ENCODE data around the gene NOPCHAP1. TPM values are rescaled to one million over a fixed set of nuclear protein-coding genes. Genes with fewer than 3 reads are reported as not detected.

The NOPCHAP1 gene
- total RNA-seq, 4 donors from 2014 or later = 3.3 to 6.9 (median 4.5) TPM

DNA sequence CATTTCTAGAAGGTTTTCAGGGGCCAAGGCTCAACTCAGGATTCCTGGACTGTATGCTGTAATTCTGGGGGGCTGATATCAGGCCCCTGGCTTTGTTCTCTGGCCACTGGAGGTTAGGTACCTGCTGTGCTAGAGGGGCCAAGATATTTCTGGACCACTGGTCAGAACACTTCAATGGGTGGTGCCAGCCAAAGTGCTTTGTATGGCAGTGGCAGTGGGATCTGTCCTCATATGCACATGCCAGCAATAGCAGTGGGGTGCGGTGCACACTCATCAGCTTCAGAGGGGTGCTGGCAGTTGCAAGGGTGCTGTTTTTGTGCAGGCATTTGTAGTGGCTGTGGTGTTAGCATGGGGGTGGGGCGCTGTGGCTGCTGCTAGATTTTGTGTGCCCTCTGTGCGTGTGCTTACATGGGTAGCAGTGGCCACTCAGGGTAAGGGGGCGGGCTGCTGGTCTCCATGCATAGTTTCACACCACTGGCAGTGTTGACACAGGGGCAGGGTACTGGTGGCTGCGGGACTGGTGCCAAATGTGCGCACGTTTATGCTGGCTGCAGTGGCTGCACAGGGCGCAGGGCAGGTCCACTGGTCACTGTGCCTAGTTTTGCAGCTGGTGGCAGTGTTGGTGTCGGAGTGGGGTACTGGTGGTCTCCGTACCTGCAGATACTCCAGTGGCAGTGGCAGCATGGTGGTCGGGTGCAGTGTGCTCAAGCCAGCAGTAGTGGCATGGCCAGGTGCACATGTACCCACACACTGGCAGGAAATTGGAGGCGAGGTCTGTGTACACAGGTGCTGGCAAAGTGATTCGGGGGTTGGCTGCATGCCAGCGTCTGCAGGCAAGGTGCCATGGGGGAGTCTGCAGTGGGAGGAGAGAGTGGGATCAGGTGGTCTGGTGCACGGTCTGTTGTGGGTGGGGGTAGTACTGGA lies 12.6 kb downstream of the NOPCHAP1 start:
- no peak overlapping the region for H3K4me3 ChIP-seq
- H3K9me3 ChIP-seq = no peaks in the 10 kb centered on the region
- H3K4me1 ChIP-seq = no peaks in the 10 kb centered on the region
- ATAC-seq = no peak
- no peak overlapping the region for H3K27ac ChIP-seq
- no peak for TF ChIP-seq EP300 (IDR thresholded peaks at IDR 0.05)
- TF ChIP-seq, protein P1, sequence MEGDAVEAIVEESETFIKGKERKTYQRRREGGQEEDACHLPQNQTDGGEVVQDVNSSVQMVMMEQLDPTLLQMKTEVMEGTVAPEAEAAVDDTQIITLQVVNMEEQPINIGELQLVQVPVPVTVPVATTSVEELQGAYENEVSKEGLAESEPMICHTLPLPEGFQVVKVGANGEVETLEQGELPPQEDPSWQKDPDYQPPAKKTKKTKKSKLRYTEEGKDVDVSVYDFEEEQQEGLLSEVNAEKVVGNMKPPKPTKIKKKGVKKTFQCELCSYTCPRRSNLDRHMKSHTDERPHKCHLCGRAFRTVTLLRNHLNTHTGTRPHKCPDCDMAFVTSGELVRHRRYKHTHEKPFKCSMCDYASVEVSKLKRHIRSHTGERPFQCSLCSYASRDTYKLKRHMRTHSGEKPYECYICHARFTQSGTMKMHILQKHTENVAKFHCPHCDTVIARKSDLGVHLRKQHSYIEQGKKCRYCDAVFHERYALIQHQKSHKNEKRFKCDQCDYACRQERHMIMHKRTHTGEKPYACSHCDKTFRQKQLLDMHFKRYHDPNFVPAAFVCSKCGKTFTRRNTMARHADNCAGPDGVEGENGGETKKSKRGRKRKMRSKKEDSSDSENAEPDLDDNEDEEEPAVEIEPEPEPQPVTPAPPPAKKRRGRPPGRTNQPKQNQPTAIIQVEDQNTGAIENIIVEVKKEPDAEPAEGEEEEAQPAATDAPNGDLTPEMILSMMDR (IDR thresholded peaks at IDR 0.05) = no peak
- no peak for TF ChIP-seq POLR2A (IDR thresholded peaks at IDR 0.05)
- no peak for TF ChIP-seq POLR2AphosphoS5 (IDR thresholded peaks at IDR 0.05)
- no peaks in the 10 kb centered on the region for H3K27me3 ChIP-seq
- peaks cover 3 to 94% of the 10 kb centered on the region in 2 donors for H3K36me3 ChIP-seq
- 20 to 58% methylated on average over 1 to 6 of the region's 15 CpGs for WGBS, 2 donors (ENCODE audit: low coverage in 1 of 2)

DNA sequence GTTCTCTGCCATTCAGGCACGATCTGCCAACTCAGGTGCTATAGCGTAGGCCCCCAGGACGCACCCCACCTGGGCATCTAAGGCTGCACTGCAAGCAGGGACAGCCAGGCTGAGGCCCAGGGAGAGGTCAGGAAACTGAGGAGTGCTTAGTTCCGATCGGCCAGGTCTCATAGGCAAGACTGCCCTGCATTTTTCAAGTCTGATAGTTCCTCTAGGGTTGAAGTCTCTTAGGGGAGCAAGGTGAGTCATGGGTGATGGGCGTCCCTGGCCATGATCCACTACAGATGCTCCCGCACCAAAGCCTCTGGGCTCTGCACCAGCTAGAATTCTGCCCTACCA lies 13.2 kb downstream of the NOPCHAP1 start:
- no peaks in the 10 kb centered on the region for H3K4me1 ChIP-seq
- H3K27ac ChIP-seq = no peak overlapping the region
- no peak for ATAC-seq
- 100% methylated on average over 1 of the region's 7 CpGs for WGBS, 2 donors (ENCODE audit: low coverage in 1 of 2)
- no peaks in the 10 kb centered on the region for H3K27me3 ChIP-seq
- no peaks in the 10 kb centered on the region for H3K9me3 ChIP-seq
- no peak overlapping the region for H3K4me3 ChIP-seq
- TF ChIP-seq EP300 (IDR thresholded peaks at IDR 0.05) = no peak
- TF ChIP-seq, protein P1 (IDR thresholded peaks at IDR 0.05) = no peak
- no peak for TF ChIP-seq POLR2AphosphoS5 (IDR thresholded peaks at IDR 0.05)
- peaks cover 3 to 94% of the 10 kb centered on the region in 2 donors for H3K36me3 ChIP-seq

DNA sequence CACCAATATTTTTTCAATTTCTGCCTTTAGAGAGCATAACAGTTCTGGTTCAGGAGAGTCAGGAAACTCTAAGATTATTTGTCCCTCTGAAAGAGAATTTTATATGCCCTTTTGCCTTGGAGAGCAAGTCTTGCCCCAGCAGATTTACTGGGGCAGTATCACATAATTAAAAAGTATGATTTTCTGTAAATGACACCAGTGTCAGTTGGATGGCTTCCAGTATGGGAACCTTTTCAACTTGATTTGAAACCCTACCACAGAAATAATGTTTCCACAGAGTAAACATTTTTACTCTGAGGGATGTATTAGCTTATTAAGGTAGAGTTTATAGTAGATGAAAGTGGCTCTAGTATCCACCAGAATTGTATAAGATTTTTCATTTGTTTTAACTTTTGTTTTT lies 15.4 kb downstream of the NOPCHAP1 start:
- no peak for ATAC-seq

DNA sequence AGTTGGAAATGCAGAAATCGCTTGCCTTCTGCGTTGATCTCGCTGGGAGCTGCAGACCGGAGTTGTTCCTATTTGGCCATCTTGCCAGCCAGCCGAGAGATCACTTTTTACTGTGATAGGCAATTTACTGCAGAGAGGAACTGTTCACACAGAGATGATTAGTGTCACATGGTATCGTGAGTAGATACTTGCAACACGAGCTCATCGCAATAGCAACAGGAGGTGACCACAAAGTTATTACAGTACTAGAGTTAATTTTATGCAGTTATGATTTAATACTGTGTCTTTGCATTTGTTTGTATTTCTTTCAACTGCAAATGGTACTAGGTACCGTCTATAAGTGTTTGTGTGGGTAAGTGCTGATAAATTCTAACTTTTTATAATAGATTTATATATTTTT lies 27.8 kb downstream of the NOPCHAP1 start:
- Histone ChIP-seq H3K36me3 (peaks cover 0 to 62% of the 10 kb centered on the region in 2 donors), H3K27ac (no peak overlapping the region), H3K4me1 (no peaks in the 10 kb centered on the region), H3K9me3 (no peaks in the 10 kb centered on the region), H3K4me3 (no peak overlapping the region), H3K27me3 (no peaks in the 10 kb centered on the region)
- no peak for ATAC-seq
- TF ChIP-seq POLR2A (IDR thresholded peaks at IDR 0.05) (no peak), POLR2AphosphoS5 (IDR thresholded peaks at IDR 0.05) (no peak)
- WGBS, 2 donors (ENCODE audit: low coverage in 1 of 2) = 93 to 94% methylated on average over 4 to 9 of the region's 9 CpGs

More for the DNA sequence above, 15.4 kb downstream of the NOPCHAP1 start:
- Histone ChIP-seq H3K27me3 (no peaks in the 10 kb centered on the region), H3K4me1 (no peaks in the 10 kb centered on the region), H3K36me3 (peaks cover 3 to 94% of the 10 kb centered on the region in 2 donors), H3K9me3 (no peaks in the 10 kb centered on the region), H3K27ac (no peak overlapping the region), H3K4me3 (no peak overlapping the region)
- TF ChIP-seq, protein P1 (IDR thresholded peaks at IDR 0.05) = no peak
- no peak for TF ChIP-seq EP300 (IDR thresholded peaks at IDR 0.05)
- TF ChIP-seq POLR2A (IDR thresholded peaks at IDR 0.05) = no peak
- TF ChIP-seq POLR2AphosphoS5 (IDR thresholded peaks at IDR 0.05) = no peak

DNA sequence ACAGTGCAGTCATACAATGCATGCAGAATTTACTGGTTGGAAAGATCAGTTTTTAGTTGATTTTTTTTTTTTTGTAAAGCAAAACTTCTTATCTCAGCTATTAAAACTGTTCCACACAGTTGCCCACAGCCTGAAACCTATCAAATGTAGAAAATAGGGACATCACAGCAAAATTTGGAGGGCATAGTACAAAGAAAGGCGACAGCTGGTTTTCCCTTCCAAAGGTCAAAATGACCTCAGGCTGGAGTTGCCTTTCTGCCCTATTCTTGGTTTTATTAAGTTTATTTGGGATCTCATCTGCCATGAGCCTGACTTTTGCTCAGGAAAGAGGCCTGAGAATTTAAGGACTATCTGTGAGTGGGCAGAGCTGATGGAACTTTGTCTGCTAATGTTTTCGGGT lies 28.5 kb downstream of the NOPCHAP1 start:
- Histone ChIP-seq H3K4me3 (no peak overlapping the region), H3K27ac (no peak overlapping the region), H3K4me1 (no peaks in the 10 kb centered on the region), H3K36me3 (peaks cover 0 to 58% of the 10 kb centered on the region in 2 donors), H3K9me3 (no peaks in the 10 kb centered on the region), H3K27me3 (no peaks in the 10 kb centered on the region)
- 74 to 82% methylated on average over 1 to 2 of the region's 2 CpGs for WGBS, 2 donors (ENCODE audit: low coverage in 1 of 2)
- TF ChIP-seq, protein P1 (IDR thresholded peaks at IDR 0.05) = no peak
- TF ChIP-seq POLR2AphosphoS5 (IDR thresholded peaks at IDR 0.05) (no peak), POLR2A (IDR thresholded peaks at IDR 0.05) (no peak)
- ATAC-seq = no peak
